Caco-2 (cell line): ENCODE data around the gene PTPN14. TPM values are rescaled to one million over a fixed set of nuclear protein-coding genes. Genes with fewer than 3 reads are reported as not detected.

Experiments used
- BruUV-seq: library from RNA; stranded (reverse); fragments of 400-500 nt; replicated peaks from 2 replicates; lab custom pipeline; 2021; lab: Mats Ljungman, UMichigan
- CTCF ChIA-PET: fragments of 300-600 bp; sonication (Branson Sonifier 250); formaldehyde crosslinking; loops from one replicate; lab custom pipeline; 2022; ENCODE audit warnings: antibody characterized with exemption; lab: Charles Lee
- POLR2A ChIA-PET: fragments of 300-600 bp; sonication (Branson Sonifier 250); formaldehyde crosslinking; loops from one replicate; lab custom pipeline; 2022; ENCODE audit warnings: antibody characterized with exemption; lab: Charles Lee
- DNase-seq, 2 experiments: peaks; one replicate each; pipeline versions ENCODE4 v3.0.0 to v3.0.0-alpha.2; 2020 to 2022
- H3K27me3 ChIP-seq: replicated peaks from 2 replicates; pipeline ENCODE4 v1.6.0; 2011; ENCODE audit warnings: low read length; ENCODE audit not compliant: control insufficient read depth, insufficient read depth
- H3K36me3 ChIP-seq: 2 replicates; pipeline ENCODE4 v1.5.1; 2011; ENCODE audit warnings: low read length; ENCODE audit not compliant: control insufficient read depth, insufficient read depth
- H3K4me1 ChIP-seq: fragments of 250-450 bp; sonication (Bioruptor Pico); 2 replicates; pipeline ENCODE4 v1.5.1; 2020; ENCODE audit warnings: mild to moderate bottlenecking
- H3K4me3 ChIP-seq: 2 replicates; pipeline ENCODE4 v1.5.1; 2011; ENCODE audit warnings: low read depth, mild to moderate bottlenecking, control low read depth, low read length
- H3K9me3 ChIP-seq: fragments of 250-450 bp; sonication (Bioruptor Pico); 2 replicates; pipeline ENCODE4 v1.5.1; 2020; ENCODE audit warnings: mild to moderate bottlenecking, moderate library complexity
- H3K27ac Mint-ChIP-seq: one replicate; pipeline ENCODE4 v1.8.0; 2022; ENCODE audit warnings: mixed read lengths; ENCODE audit not compliant: unreplicated experiment
- H3K27me3 Mint-ChIP-seq: one replicate; pipeline ENCODE4 v1.8.0; 2022; ENCODE audit warnings: mixed read lengths; ENCODE audit not compliant: insufficient read depth, unreplicated experiment
- H3K36me3 Mint-ChIP-seq: one replicate; pipeline ENCODE4 v1.8.0; 2022; ENCODE audit warnings: mild to moderate bottlenecking, mixed read lengths; ENCODE audit not compliant: insufficient read depth, unreplicated experiment
- H3K4me1 Mint-ChIP-seq: one replicate; pipeline ENCODE4 v1.8.0; 2022; ENCODE audit warnings: low read depth, mixed read lengths; ENCODE audit not compliant: unreplicated experiment
- H3K4me3 Mint-ChIP-seq: one replicate; pipeline ENCODE4 v1.8.0; 2022; ENCODE audit warnings: mild to moderate bottlenecking, moderate library complexity, mixed read lengths; ENCODE audit not compliant: unreplicated experiment
- H3K9me3 Mint-ChIP-seq: one replicate; pipeline ENCODE4 v1.8.0; 2022; ENCODE audit warnings: mixed read lengths; ENCODE audit not compliant: unreplicated experiment
- CTCF ChIP-seq, 2 experiments: fragments of 200-600 bp in 1 of 2; IDR thresholded peaks; 1 replicate in 1 of 2; 2 replicates in 1 of 2; pipeline versions ENCODE4 v1.5.1 to v1.8.0; 2011 to 2022; ENCODE audit warnings: antibody characterized with exemption in 1 of 2, control low read depth in 1 of 2, inconsistent platforms in 1 of 2, low read depth in 1 of 2, low read length in 1 of 2, mild to moderate bottlenecking in 1 of 2, moderate library complexity in 1 of 2; ENCODE audit not compliant: insufficient read depth in 1 of 2, severe bottlenecking in 1 of 2, unreplicated experiment in 1 of 2
- intact Hi-C: fragments of 100-400 bp; cut with micrococcal nuclease; formaldehyde crosslinking; loops from one replicate; pipeline ENCODE4 v1.10.0; 2022; ENCODE audit not compliant: unreplicated experiment
- total RNA-seq: library from RNA; stranded (reverse); gene quantifications from 2 replicates; pipeline ENCODE4 v1.2.3, GENCODE V29; 2022

PTPN14 gene
- total RNA-seq, 1 experiment from 2014 or later = 103 TPM

GRCh38 chr1:214547747-214548146 is 3.7 kb downstream of the PTPN14 start:
- ChIA-PET CTCF (no interaction called here), POLR2A (no interaction called here)
- intact Hi-C loops = no loop called here
- H3K4me3 ChIP-seq = no peak overlapping the region
- Mint-ChIP-seq H3K4me3 (peak overlapping the region; percentile 81), H3K4me1 (peaks cover 45% of the 10 kb centered on the region), H3K36me3 (peaks cover 86% of the 10 kb centered on the region), H3K27me3 (no peaks in the 10 kb centered on the region), H3K27ac (no peak overlapping the region), H3K9me3 (no peaks in the 10 kb centered on the region)
- no peaks in the 10 kb centered on the region for H3K9me3 ChIP-seq
- no peaks in the 10 kb centered on the region for H3K36me3 ChIP-seq
- no peak for TF ChIP-seq CTCF (IDR thresholded peaks at IDR 0.05; ENCODE audit: insufficient read depth in 1 of 2, low read depth in 1 of 2, low read length in 1 of 2, severe bottlenecking in 1 of 2, unreplicated experiment in 1 of 2)
- H3K27me3 ChIP-seq = no peaks in the 10 kb centered on the region
- no TSS peak for BruUV-seq
- no peak for DNase-seq
- H3K4me1 ChIP-seq = peaks cover 38% of the 10 kb centered on the region

- H3K27me3 Mint-ChIP-seq = no peaks in the 10 kb centered on the region
- H3K4me3 Mint-ChIP-seq = peak overlapping the region; percentile 81
- BruUV-seq = no TSS peak
- peak overlapping the region; percentile 13 for H3K27ac Mint-ChIP-seq
- peaks cover 87% of the 10 kb centered on the region for H3K36me3 Mint-ChIP-seq
- no peaks in the 10 kb centered on the region for H3K36me3 ChIP-seq
- no peak for DNase-seq
- intact Hi-C loops = no loop called here
- TF ChIP-seq CTCF (IDR thresholded peaks at IDR 0.05; ENCODE audit: insufficient read depth in 1 of 2, low read depth in 1 of 2, low read length in 1 of 2, severe bottlenecking in 1 of 2, unreplicated experiment in 1 of 2) = no peak
- H3K9me3 Mint-ChIP-seq = no peaks in the 10 kb centered on the region
- no peaks in the 10 kb centered on the region for H3K27me3 ChIP-seq
- CTCF ChIA-PET = no interaction called here
- peaks cover 36% of the 10 kb centered on the region for H3K4me1 ChIP-seq
- H3K4me1 Mint-ChIP-seq = peaks cover 51% of the 10 kb centered on the region
- H3K4me3 ChIP-seq = no peak overlapping the region
- POLR2A ChIA-PET = no interaction called here
- no peaks in the 10 kb centered on the region for H3K9me3 ChIP-seq
Measured at GRCh38 chr1:214546886-214547641, 4.3 kb downstream of the PTPN14 start.

GRCh38 chr1:214546084-214546483 is 5.3 kb downstream of the PTPN14 start:
- Histone ChIP-seq H3K9me3 (no peaks in the 10 kb centered on the region), H3K4me3 (no peak overlapping the region), H3K36me3 (no peaks in the 10 kb centered on the region), H3K27me3 (no peaks in the 10 kb centered on the region), H3K4me1 (peaks cover 36% of the 10 kb centered on the region)
- intact Hi-C loops = no loop called here
- H3K36me3 Mint-ChIP-seq = peaks cover 79% of the 10 kb centered on the region
- no peak for TF ChIP-seq CTCF (IDR thresholded peaks at IDR 0.05; ENCODE audit: insufficient read depth in 1 of 2, low read depth in 1 of 2, low read length in 1 of 2, severe bottlenecking in 1 of 2, unreplicated experiment in 1 of 2)
- ChIA-PET POLR2A (interaction anchor here (0.6 kb wide), 1 partner anchor 131 kb away, joined by 3 read pairs; no protein-coding TSS in a partner anchor), CTCF (no interaction called here)
- no peak for DNase-seq
- BruUV-seq = no TSS peak
- peaks cover 55% of the 10 kb centered on the region for H3K4me1 Mint-ChIP-seq
- H3K27me3 Mint-ChIP-seq = no peaks in the 10 kb centered on the region
- H3K9me3 Mint-ChIP-seq = no peaks in the 10 kb centered on the region
- H3K27ac Mint-ChIP-seq = no peak overlapping the region
- no peak overlapping the region for H3K4me3 Mint-ChIP-seq
